Lower leg skin (tissue), 3 donors: ENCODE measurements around the gene RNF149.

ENCODE experiments used
- CTCF ChIP-seq, 3 donors: fragments of 450-650 bp; IDR thresholded peaks; one replicate each; pipeline ENCODE4 v1.5.1; 2016; ENCODE audit warnings: antibody characterized with exemption in 3 of 3, mild to moderate bottlenecking in 3 of 3, moderate library complexity in 2 of 3
- POLR2A ChIP-seq, 2 donors: fragments of 450-650 bp; IDR thresholded peaks; one replicate each; pipeline ENCODE4 v1.6.1; 2016 to 2017; ENCODE audit warnings: antibody characterized with exemption in 2 of 2, mild to moderate bottlenecking in 1 of 2, moderate library complexity in 1 of 2

- TF ChIP-seq CTCF (IDR thresholded peaks at IDR 0.05) (no peak), POLR2A (IDR thresholded peaks at IDR 0.05) (no peak)
Observed at GRCh38 chr2:101337877-101338276, 29.4 kb upstream of the RNF149 start.
